MM.1S (cell line): ENCODE measurements around the gene RNF214.

Source experiments
- DNase-seq: peaks from one replicate; pipeline ENCODE4 v3.0.0-alpha.2; 2015
- H2AFZ ChIP-seq: fragments of 300-600 bp; sonication (generic); 2 replicates; pipeline ENCODE4 v1.6.0; 2016; ENCODE audit warnings: antibody characterized with exemption, low read length
- H3F3A ChIP-seq: fragments of 300-600 bp; sonication (generic); 2 replicates; pipeline ENCODE4 v1.6.1; 2016; ENCODE audit warnings: mild to moderate bottlenecking, antibody characterized with exemption, low read length, moderate library complexity, mixed read lengths; ENCODE audit not compliant: insufficient read depth
- H3K27ac ChIP-seq: fragments of 300-600 bp; sonication (generic); 2 replicates; pipeline ENCODE4 v1.5.1; 2016; ENCODE audit warnings: mild to moderate bottlenecking, low read length
- H3K27me3 ChIP-seq: fragments of 300-600 bp; sonication (generic); replicated peaks from 2 replicates; pipeline ENCODE4 v1.6.0; 2016; ENCODE audit warnings: low read length; ENCODE audit not compliant: insufficient read depth
- H3K36me3 ChIP-seq: fragments of 300-600 bp; sonication (generic); replicated peaks from 2 replicates; pipeline ENCODE4 v1.6.1; 2016; ENCODE audit warnings: mild to moderate bottlenecking, low read length, mixed read lengths; ENCODE audit not compliant: insufficient read depth
- H3K4me1 ChIP-seq: fragments of 300-600 bp; sonication (generic); 2 replicates; pipeline ENCODE4 v1.6.1; 2016; ENCODE audit warnings: low read length, mixed read lengths
- H3K4me2 ChIP-seq: fragments of 300-600 bp; sonication (generic); 2 replicates; pipeline ENCODE4 v1.6.0; 2016; ENCODE audit warnings: low read depth, low read length
- H3K4me3 ChIP-seq: fragments of 300-600 bp; sonication (generic); 2 replicates; pipeline ENCODE4 v1.5.1; 2016; ENCODE audit warnings: low read length, mixed read lengths
- H3K79me2 ChIP-seq: fragments of 300-600 bp; sonication (generic); 2 replicates; pipeline ENCODE4 v1.6.1; 2016; ENCODE audit warnings: mixed run types, low read length, mixed read lengths
- H3K9ac ChIP-seq: fragments of 300-600 bp; sonication (generic); 2 replicates; pipeline ENCODE4 v1.6.1; 2016; ENCODE audit warnings: low read length, mixed read lengths
- H3K9me2 ChIP-seq: fragments of 300-600 bp; sonication (generic); replicated peaks from 2 replicates; pipeline ENCODE4 v1.6.1; 2016; ENCODE audit warnings: mild to moderate bottlenecking, low read length, mixed read lengths; ENCODE audit not compliant: insufficient read depth
- H3K9me3 ChIP-seq: fragments of 300-600 bp; sonication (generic); replicated peaks from 2 replicates; pipeline ENCODE4 v1.6.1; 2016; ENCODE audit warnings: mild to moderate bottlenecking, low read length, mixed read lengths; ENCODE audit not compliant: insufficient read depth
- H4K20me1 ChIP-seq: fragments of 300-600 bp; sonication (generic); 2 replicates; pipeline ENCODE4 v1.6.1; 2016; ENCODE audit warnings: mild to moderate bottlenecking, low read length, moderate library complexity, mixed read lengths; ENCODE audit not compliant: insufficient read depth
- EZH2 ChIP-seq: fragments of 300-600 bp; sonication (generic); optimal IDR thresholded peaks from 2 replicates; pipeline ENCODE3; 2017; ENCODE audit warnings: low read depth, mild to moderate bottlenecking, antibody characterized with exemption, low read length, mixed read lengths
- EZH2phosphoT487 ChIP-seq: fragments of 300-600 bp; sonication (generic); IDR thresholded peaks from 2 replicates; pipeline ENCODE4 v1.6.1; 2018; ENCODE audit warnings: antibody characterized with exemption, low read length
- TF ChIP-seq, protein P1 (sequence below): fragments of 300-600 bp; sonication (generic); IDR thresholded peaks from 2 replicates; pipeline ENCODE4 v1.5.1; 2016; ENCODE audit warnings: antibody characterized with exemption, low read length, mixed read lengths

Gene RNF214

GRCh38 chr11:117195258-117195657 lies 37.2 kb upstream of the RNF214 start:
- H3K27me3 ChIP-seq = no peaks in the 10 kb centered on the region
- DNase-seq = no peak
- no peaks in the 10 kb centered on the region for H3K9me2 ChIP-seq
- H3K9me3 ChIP-seq = no peaks in the 10 kb centered on the region
- no peak overlapping the region for H3K9ac ChIP-seq
- no peaks in the 10 kb centered on the region for H3K4me1 ChIP-seq
- no peak overlapping the region for H3K27ac ChIP-seq
- no peak overlapping the region for H3K4me3 ChIP-seq
- no peaks in the 10 kb centered on the region for H3K36me3 ChIP-seq
- H3K79me2 ChIP-seq = no peaks in the 10 kb centered on the region
- H3F3A ChIP-seq = no peaks in the 10 kb centered on the region
- H3K4me2 ChIP-seq = no peak overlapping the region
- H4K20me1 ChIP-seq = no peaks in the 10 kb centered on the region
- no peak overlapping the region for H2AFZ ChIP-seq
- TF ChIP-seq EZH2 (no peak), EZH2phosphoT487 (no peak)
- TF ChIP-seq, protein P1, sequence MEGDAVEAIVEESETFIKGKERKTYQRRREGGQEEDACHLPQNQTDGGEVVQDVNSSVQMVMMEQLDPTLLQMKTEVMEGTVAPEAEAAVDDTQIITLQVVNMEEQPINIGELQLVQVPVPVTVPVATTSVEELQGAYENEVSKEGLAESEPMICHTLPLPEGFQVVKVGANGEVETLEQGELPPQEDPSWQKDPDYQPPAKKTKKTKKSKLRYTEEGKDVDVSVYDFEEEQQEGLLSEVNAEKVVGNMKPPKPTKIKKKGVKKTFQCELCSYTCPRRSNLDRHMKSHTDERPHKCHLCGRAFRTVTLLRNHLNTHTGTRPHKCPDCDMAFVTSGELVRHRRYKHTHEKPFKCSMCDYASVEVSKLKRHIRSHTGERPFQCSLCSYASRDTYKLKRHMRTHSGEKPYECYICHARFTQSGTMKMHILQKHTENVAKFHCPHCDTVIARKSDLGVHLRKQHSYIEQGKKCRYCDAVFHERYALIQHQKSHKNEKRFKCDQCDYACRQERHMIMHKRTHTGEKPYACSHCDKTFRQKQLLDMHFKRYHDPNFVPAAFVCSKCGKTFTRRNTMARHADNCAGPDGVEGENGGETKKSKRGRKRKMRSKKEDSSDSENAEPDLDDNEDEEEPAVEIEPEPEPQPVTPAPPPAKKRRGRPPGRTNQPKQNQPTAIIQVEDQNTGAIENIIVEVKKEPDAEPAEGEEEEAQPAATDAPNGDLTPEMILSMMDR = no peak

DNA sequence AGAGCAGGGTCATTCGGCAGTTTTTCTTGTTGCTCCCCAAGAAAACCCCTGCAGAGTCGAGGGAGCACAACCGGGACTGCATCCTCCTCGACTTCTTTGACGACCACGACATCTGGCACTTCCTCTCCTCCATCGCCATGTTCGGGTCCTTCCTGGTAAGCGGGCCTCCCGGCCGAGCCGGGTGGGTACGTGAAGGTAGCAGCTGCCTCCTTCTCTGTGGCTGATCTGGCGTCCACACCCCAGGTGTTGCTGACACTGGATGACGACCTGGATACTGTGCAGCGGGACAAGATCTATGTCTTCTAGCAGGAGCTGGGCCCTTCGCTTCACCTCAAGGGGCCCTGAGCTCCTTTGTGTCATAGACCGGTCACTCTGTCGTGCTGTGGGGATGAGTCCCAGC lies 36.7 kb upstream of the RNF214 start:
- Histone ChIP-seq H2AFZ (no peak overlapping the region), H3K4me1 (no peaks in the 10 kb centered on the region), H3K4me3 (no peak overlapping the region), H3K9ac (no peak overlapping the region), H3K27me3 (no peaks in the 10 kb centered on the region), H3K36me3 (no peaks in the 10 kb centered on the region), H3F3A (no peaks in the 10 kb centered on the region), H4K20me1 (no peaks in the 10 kb centered on the region), H3K9me2 (no peaks in the 10 kb centered on the region), H3K27ac (no peak overlapping the region), H3K9me3 (no peaks in the 10 kb centered on the region), H3K79me2 (no peaks in the 10 kb centered on the region), H3K4me2 (no peak overlapping the region)
- DNase-seq = no peak
- TF ChIP-seq EZH2 = no peak
- no peak for TF ChIP-seq EZH2phosphoT487
- TF ChIP-seq, protein P1 = no peak

DNA sequence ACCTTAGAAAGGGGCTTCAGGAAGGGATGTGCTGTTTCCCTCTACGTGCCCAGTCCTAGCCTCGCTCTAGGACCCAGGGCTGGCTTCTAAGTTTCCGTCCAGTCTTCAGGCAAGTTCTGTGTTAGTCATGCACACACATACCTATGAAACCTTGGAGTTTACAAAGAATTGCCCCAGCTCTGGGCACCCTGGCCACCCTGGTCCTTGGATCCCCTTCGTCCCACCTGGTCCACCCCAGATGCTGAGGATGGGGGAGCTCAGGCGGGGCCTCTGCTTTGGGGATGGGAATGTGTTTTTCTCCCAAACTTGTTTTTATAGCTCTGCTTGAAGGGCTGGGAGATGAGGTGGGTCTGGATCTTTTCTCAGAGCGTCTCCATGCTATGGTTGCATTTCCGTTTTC lies 35.5 kb upstream of the RNF214 start:
- TF ChIP-seq EZH2 (no peak), EZH2phosphoT487 (no peak)
- TF ChIP-seq, protein P1 = no peak
- H3K27me3 ChIP-seq = no peaks in the 10 kb centered on the region
- H3K4me1 ChIP-seq = no peaks in the 10 kb centered on the region
- H3K79me2 ChIP-seq = no peaks in the 10 kb centered on the region
- no peak overlapping the region for H3K27ac ChIP-seq
- H3K4me3 ChIP-seq = no peak overlapping the region
- H3K4me2 ChIP-seq = no peak overlapping the region
- H2AFZ ChIP-seq = no peak overlapping the region
- H3K9ac ChIP-seq = no peak overlapping the region
- DNase-seq = no peak
- H3K9me3 ChIP-seq = no peaks in the 10 kb centered on the region
- no peaks in the 10 kb centered on the region for H3K36me3 ChIP-seq
- H3F3A ChIP-seq = no peaks in the 10 kb centered on the region
- no peaks in the 10 kb centered on the region for H3K9me2 ChIP-seq
- H4K20me1 ChIP-seq = no peaks in the 10 kb centered on the region
